COR-L47 (cell line): ENCODE data around the gene PON1.

Experiments
- DNase-seq: peaks from one replicate; lab custom pipeline; 2025; lab: John Stamatoyannopoulos, UW

PON1 gene

GRCh38 chr7:95324431-95324830 lies at the start of gene PON1:
Gene PON1 (minus strand): TSS chr7:95324532. CDS start chr7:95324475, 57 bp downstream.
- peak; percentile 62 for DNase-seq

DNA sequence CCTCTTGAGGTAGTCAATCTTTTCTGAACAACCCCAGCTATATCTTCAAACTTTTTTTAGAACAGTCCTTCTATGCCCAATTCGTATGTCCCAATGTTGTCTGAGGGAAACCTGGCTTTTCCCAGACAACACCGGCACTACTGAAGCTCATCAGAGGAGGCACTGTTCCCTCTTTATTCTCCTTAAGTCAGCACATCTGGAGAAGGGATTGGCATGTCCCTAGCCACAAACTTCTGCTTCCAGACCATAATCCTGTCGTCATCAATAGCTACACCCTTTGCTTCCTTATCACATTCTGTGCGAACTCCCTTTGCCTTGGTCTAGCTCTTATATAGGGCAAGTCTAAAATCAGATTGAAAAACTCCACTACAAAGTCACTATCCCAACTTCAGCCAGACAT lies 49.0 kb upstream of the PON1 start:
- DNase-seq, result no peak

DNA sequence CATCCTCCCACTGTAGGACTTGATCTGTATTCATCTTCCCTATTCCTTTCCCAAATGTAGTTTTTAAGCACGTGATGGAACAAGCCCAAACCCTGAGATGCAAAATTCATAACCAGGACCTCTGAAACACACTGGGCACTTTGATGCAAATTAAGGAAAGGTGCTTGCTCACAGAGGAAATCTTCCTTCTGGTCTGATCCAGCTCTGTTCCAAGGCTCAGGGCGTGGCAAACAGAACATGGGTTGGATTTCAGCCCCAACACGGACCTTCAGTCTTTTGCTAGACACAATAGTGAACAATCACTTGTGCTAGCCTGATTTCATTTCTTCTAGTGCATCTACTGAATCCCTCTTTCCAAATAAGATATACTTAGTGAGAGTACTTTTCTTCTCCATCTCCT lies 43.9 kb upstream of the PON1 start:
- DNase-seq, result no peak

- DNase-seq, result no peak
Measured at GRCh38 chr7:95367606-95368005, 43.3 kb upstream of the PON1 start.

DNA sequence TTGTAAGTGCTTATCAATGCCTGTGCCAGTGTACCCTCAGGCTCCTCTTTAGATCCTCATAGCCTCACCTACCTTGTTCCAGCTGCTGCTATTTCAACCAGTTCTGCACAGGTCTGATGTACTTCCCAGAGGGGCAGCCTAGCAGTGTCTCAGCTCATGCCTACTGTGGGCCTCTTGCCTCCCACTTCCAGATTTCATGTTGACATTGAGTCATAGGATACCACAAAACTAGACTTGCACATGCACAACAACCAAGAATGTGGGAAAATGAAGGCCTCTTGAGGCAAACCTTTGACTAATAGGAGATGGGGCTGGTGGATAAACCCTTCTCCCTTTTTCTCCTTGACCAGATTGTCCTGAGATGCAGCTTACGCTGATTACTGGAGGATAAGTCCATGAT lies 40.8 kb upstream of the PON1 start:
- DNase-seq, result no peak

- no peak for DNase-seq
Measured at GRCh38 chr7:95357623-95358022, 33.3 kb upstream of the PON1 start.

GRCh38 chr7:95342642-95343307 lies 18.4 kb upstream of the PON1 start:
- DNase-seq, result no peak

GRCh38 chr7:95342029-95342428 lies 17.7 kb upstream of the PON1 start:
- DNase-seq, result no peak

DNA sequence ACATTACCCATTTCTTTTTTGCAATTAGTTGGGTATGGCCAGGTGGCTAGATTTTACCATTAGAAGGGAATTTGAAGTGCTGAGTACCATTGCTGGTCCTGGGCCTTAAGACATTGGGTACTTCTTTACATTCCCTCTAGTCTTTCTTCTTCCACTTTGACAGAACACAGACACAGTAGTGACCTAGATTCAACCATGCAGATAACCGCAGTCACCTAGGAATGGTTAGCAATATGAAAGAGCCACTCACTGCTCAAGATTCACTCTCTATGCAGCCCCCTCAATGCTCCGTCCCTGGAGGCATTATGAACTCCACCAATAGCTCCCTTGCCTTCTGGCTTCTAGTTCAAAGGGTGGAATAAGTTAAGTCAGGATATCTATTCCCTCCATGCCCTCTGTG lies 16.2 kb upstream of the PON1 start:
- DNase-seq, result no peak

DNA sequence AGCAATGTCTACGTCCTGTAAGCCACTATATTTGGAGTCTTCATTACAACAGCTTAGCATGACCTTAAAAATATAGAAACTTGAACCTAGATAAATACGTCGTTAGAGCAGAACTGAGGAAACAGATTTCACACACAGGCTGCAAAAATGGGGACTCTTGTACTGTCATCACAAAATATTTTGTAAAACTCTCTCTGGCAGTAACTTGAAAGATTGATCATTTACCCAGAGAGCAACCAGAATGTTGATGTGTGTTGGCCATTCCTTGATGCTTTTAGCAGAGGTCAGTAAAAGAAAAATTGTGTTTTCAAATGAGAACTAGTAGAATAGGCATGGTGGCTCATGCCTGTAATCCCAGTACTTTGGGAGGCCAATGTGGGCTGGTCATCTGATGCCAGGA lies 14.5 kb upstream of the PON1 start:
- DNase-seq, result no peak

DNA sequence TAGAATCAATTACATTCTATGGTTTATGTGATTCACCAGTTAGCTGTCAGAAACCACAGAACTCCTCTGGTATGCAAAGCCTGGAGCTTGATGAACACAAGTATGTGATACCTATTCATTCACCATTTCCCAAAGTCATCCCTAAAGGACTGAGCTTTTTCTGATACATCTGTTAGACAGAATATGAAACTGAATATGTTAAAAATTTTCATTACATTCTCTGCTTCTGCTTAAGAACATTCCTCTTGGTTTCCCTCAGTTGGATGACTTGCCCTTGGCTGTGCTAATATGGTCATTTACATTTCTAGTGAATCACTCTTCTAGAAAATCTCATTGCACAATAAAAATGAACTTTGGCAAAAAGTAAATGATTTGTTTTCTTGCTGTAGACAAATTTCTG lies 10.8 kb upstream of the PON1 start:
- DNase-seq, result no peak

DNA sequence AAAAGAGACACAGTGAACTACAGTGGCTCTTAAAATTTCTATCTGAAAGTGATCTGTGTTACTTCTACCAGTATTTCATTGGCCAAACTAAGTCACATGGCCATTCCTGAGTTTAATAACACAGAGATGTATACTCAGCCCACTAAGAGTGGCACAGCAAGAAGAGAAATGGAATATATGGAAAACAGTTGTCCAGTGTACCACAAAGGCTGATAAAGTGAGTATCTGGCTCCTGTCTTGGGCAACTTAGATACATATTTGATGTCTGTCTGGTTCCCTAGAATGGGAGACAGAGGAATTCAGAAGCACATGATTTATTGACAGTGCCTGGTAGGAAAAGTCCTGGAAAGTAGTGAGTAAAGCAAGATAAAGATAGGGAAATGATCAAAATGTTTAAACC lies 10.1 kb upstream of the PON1 start:
- DNase-seq, result no peak

DNA sequence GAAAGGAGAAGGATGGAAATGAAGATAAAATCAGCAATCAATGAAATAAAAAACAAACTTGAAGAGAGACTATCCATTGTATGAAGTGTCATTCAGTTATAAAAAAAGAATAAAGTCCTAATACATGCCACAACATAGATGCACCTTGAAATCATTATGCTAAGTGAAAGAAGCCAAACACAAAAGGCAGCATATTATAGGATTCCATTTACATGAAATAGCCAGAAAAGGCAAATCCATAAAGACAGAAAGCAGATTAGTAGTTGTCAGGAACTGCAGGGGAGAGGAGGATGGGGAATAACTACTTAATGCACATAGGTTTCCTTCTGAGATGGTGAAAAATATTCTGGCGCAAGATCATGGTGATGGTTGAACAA lies 6.6 kb upstream of the PON1 start:
- no peak for DNase-seq

DNA sequence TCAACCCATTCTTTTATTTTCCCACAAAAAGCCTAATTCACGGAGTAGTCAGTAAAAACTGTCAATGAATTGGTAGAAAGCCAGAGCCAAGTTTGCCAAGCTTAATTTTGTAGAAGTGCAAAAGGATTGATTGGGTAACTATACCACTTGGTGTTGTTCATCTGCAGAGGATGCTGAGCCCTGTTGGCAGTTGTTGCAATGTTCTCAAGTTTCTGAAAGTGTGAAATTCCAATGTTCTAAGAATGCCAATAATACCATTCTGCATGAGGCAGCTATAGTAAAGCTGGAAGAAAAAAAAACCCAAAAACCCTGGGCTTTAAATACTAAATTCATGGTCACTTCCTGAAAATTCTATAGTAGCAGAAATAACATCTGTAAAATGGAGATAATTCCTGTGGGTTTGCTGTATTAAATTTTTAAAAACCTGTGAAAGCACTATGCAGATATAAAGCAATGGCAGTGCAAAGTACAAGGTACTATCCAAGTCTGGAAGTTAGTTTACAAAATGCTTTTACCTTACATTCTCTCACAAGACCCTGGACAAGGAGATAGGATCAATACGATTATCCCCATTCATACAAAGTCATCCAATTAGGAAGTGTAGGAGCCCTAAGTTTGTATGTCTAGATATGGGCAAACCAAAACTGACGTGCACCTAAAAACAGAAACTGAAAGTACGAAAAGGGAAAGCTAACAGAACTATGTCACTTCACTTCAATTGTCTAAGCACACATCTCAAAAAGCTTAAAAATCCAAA lies 6.0 kb upstream of the PON1 start:
- no peak for DNase-seq

DNA sequence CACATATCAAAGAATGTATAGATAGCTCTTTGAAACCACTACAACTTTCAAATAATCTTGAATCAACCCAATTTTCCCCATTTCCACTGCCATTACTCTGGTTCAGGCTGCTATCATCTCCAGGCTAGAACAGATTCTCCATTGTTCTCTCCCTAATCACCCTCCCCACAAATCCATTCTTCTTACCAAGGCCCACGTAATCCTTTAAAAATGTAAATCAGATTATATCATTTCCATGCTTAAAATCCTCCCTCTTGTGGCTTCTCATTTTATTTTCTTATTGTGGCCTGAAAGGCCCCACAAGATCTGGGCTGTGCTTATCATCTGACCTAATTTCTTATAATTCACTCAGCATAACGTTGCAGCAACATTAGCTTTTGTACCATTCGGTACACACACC lies 3.0 kb upstream of the PON1 start:
- no peak for DNase-seq

DNA sequence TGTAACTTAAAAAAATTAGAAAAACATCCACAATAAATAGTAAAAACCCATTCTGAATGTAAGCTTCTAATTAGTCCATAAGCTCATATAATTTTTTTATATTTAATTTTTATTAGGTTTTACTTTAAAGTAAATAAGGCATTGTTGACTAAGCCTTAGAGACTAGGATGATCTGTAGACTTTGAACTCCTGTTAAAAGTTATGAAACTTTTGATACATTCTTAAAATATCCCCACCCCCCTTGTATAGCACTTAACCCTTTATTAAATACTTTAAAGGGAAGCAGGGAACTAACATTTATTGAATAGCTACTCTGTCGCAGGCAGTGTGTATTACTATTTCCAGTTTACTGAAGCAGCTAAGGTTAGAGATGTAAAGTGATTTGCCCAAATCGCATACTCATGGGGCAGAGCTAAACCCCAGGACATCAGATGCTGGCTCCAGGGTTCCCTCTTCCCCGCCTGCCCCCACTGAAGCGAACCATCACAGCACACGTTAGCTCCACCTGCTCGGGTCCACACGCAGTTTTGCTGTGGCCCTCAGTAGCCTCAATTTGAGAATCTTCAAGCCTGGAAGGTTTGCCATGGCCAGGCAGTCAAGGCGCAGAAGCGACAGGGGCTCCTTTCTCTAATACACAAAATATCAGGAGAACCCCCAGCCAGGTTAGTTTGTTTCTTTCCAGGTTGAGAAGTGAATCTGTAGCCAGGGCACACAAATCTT lies 762 bp downstream of the PON1 start:
- no peak for DNase-seq

GRCh38 chr7:95322854-95323253 lies 1.5 kb downstream of the PON1 start:
- no peak for DNase-seq

DNA sequence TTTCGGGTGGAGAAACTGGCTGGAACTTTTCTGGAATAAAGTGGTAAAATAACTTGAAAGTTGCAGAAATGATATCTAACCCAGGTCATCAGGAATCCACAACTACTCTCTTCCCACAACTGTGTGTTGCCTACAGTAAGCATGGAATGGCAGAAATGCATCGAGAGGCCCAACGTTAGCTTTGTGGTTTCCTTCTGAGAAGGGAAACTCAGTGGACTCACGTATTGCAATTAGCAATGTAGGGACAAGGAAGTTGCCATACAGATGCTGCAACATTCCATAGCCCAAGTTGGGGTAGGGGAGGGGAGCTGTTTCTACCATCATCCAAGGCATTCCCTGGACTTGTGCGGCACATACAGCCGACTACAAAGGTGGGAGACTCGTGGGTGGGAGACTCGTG lies 1.9 kb downstream of the PON1 start:
- DNase-seq, result no peak

GRCh38 chr7:95321720-95322119 lies 2.6 kb downstream of the PON1 start:
- no peak for DNase-seq

GRCh38 chr7:95320651-95321050 lies 3.7 kb downstream of the PON1 start:
- DNase-seq, result no peak

DNA sequence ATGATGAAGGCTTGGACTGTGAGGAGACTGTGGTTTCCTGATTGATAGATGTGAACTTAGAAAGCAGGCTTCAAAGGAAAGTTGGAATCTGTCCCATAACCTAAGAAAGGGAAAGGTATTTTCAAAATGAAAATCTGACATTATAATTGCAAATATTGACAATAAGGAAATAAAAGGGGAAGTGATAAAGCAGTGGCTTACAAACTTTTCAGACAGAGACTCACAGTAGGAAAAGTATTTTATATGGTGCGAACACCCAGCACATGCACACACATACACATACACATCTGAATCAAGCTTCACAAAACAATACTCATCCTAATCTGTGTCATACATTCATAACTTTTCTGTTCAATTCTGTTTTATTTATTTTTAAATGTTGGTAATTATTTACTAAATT lies 4.8 kb downstream of the PON1 start:
- DNase-seq, result no peak

GRCh38 chr7:95318501-95319100 lies 5.7 kb downstream of the PON1 start:
- peak; percentile 13 for DNase-seq

DNA sequence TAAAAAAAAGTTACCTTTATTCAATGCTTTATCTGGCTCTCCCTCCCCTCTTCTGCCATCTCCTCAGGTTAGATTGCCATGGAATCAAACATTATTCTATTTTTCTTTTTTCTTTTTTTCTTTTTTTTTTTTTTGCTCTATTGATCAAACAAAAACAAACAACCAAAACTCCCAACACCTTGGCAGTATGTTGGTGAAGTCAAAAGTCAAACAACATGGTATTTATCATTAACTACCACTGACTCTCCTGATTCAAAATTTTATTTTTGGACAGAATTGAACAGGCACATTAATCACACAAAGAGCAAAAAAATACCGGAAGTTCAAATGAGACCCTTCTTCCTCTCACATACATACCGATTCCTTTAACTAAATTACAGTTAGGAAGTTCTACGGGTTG lies 6.4 kb downstream of the PON1 start:
- no peak for DNase-seq
